ENCODE measurements around the gene WDR74. TPM values are rescaled to one million over a fixed set of nuclear protein-coding genes. Genes with fewer than 3 reads are reported as not detected.

Gene WDR74
- total and polyA plus RNA-seq, 4 donors, result 26.2 to 64.1 (median 42.0) TPM

DNA sequence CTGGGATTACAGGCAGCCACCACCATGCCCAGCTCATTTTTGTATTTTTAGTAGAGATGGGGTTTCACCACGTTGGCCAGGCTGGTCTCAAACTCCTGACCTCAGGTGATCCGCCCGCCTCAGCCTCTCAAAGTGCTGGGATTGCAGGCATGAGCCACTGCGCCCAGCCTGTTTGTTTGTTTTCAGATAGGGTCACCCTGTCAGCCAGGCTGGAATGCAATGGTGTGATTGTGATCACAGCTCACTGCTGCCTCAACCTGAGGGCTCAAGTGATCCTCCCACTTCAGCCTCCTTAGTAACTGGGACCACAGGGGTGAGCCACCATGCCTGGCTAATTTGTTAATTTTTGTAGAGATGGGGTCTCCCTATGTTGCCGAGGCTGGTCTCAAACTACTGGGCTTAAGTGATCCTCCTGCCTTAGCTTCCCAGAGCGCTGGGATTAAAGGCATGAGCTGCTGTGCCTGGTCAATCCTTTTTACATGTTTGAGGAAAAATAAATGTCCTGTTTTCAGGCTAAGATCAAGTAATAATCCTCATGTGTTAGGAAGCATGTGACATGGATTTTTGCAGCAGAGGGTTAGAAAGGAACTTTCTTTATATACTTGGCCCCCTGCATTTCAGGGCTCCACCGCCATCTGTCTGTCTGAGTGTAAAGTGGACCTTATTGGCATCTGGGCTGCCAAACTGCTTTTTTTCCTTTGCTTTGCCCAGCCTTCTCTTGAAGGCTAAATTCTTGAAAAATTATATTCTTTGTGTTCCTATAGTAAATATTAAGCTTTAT lies 36.5 kb upstream of the WDR74 start:
- Histone ChIP-seq H3K9me3 (ENCODE audit: control insufficient read depth in 4 of 4, insufficient read depth in 3 of 4, low read length in 3 of 4) (no peaks in the 10 kb centered on the region), H3K9ac (ENCODE audit: insufficient read depth in 1 of 2, low read length in 2 of 2) (no peak overlapping the region), H3K4me3 (no peak overlapping the region), H3K36me3 (ENCODE audit: control insufficient read depth in 4 of 4, insufficient read depth in 4 of 4, low read length in 4 of 4) (peaks cover 0 to 1% (median 0%) of the 10 kb centered on the region in 4 donors), H3K27me3 (ENCODE audit: control insufficient read depth in 3 of 3, insufficient read depth in 3 of 3, low read length in 2 of 3) (no peaks in the 10 kb centered on the region), H3K27ac (ENCODE audit: low read depth in 1 of 2, low read length in 1 of 2) (no peak overlapping the region), H3K4me1 (ENCODE audit: control insufficient read depth in 5 of 5, insufficient read depth in 5 of 5, low read length in 5 of 5) (peaks cover 4 to 13% (median 8%) of the 10 kb centered on the region in 5 donors)
- DNase-seq (no peak), ATAC-seq (ENCODE audit: insufficient read depth, low FRiP score) (no peak)
- 87 to 94% methylated on average over 7 of the region's 7 CpGs for WGBS, 2 donors
- TF ChIP-seq, protein P1, sequence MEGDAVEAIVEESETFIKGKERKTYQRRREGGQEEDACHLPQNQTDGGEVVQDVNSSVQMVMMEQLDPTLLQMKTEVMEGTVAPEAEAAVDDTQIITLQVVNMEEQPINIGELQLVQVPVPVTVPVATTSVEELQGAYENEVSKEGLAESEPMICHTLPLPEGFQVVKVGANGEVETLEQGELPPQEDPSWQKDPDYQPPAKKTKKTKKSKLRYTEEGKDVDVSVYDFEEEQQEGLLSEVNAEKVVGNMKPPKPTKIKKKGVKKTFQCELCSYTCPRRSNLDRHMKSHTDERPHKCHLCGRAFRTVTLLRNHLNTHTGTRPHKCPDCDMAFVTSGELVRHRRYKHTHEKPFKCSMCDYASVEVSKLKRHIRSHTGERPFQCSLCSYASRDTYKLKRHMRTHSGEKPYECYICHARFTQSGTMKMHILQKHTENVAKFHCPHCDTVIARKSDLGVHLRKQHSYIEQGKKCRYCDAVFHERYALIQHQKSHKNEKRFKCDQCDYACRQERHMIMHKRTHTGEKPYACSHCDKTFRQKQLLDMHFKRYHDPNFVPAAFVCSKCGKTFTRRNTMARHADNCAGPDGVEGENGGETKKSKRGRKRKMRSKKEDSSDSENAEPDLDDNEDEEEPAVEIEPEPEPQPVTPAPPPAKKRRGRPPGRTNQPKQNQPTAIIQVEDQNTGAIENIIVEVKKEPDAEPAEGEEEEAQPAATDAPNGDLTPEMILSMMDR (IDR thresholded peaks at IDR 0.05; ENCODE audit: control extremely low read depth, extremely low read depth), result no peak

DNA sequence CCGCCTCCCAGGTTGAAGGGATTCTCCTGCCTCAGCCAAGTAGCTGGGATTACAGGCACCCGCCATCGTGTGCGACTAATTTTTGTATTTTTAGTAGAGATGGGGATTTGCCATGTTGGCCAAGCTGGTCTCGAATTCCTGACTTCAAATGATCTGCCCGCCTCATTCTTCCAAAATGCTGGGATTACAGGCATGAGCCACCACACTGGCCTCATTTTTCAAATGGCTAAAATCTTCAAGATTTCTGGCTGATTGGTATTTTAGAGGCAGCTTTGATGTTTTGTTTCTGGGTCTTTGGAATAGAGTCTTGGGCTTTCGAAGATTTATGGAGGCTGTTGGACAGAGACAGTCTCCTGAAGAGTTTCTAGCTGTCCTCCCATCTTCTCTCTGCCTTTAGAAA lies 35.5 kb upstream of the WDR74 start:
- Histone ChIP-seq H3K9me3 (ENCODE audit: control insufficient read depth in 4 of 4, insufficient read depth in 3 of 4, low read length in 3 of 4) (no peaks in the 10 kb centered on the region), H3K27me3 (ENCODE audit: control insufficient read depth in 3 of 3, insufficient read depth in 3 of 3, low read length in 2 of 3) (no peaks in the 10 kb centered on the region), H3K4me3 (no peak overlapping the region), H3K27ac (ENCODE audit: low read depth in 1 of 2, low read length in 1 of 2) (no peak overlapping the region), H3K36me3 (ENCODE audit: control insufficient read depth in 4 of 4, insufficient read depth in 4 of 4, low read length in 4 of 4) (no peaks in the 10 kb centered on the region), H3K9ac (ENCODE audit: insufficient read depth in 1 of 2, low read length in 2 of 2) (no peak overlapping the region), H3K4me1 (ENCODE audit: control insufficient read depth in 5 of 5, insufficient read depth in 5 of 5, low read length in 5 of 5) (peaks cover 4 to 7% (median 6%) of the 10 kb centered on the region in 5 donors)
- 95 to 96% methylated on average over 7 of the region's 7 CpGs for WGBS, 2 donors
- no peak for ATAC-seq (ENCODE audit: insufficient read depth, low FRiP score)
- TF ChIP-seq, protein P1 (IDR thresholded peaks at IDR 0.05; ENCODE audit: control extremely low read depth, extremely low read depth), result no peak
- DNase-seq, result no peak

DNA sequence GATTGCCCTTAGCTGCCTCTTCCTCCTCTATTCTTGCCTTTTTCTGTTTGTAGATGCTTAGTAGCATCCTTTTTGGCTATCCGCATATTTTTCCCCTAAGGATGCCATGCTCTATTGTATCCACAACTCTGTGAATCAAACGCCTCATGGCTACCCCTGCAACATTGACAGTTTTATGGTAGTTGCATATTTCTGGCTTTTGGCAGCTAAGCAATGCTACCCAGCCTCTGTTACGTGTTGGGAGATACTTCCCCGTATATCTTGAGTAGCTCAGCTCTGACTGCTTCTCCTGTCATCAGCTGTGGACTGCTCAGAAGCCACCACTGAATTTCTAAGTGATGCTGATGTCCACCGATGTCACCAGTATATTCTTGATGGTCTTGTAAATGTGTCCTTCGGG lies 26.2 kb upstream of the WDR74 start:
- Histone ChIP-seq H3K4me3 (no peak overlapping the region), H3K27me3 (ENCODE audit: control insufficient read depth in 3 of 3, insufficient read depth in 3 of 3, low read length in 2 of 3) (no peaks in the 10 kb centered on the region), H3K36me3 (ENCODE audit: control insufficient read depth in 4 of 4, insufficient read depth in 4 of 4, low read length in 4 of 4) (no peaks in the 10 kb centered on the region), H3K27ac (ENCODE audit: low read depth in 1 of 2, low read length in 1 of 2) (no peak overlapping the region), H3K9me3 (ENCODE audit: control insufficient read depth in 4 of 4, insufficient read depth in 3 of 4, low read length in 3 of 4) (no peaks in the 10 kb centered on the region), H3K4me1 (ENCODE audit: control insufficient read depth in 5 of 5, insufficient read depth in 5 of 5, low read length in 5 of 5) (peaks cover 0 to 8% (median 0%) of the 10 kb centered on the region in 5 donors), H3K9ac (ENCODE audit: insufficient read depth in 1 of 2, low read length in 2 of 2) (peak overlapping the region in 1 of 2 donors; percentile 42)
- DNase-seq (no peak), ATAC-seq (ENCODE audit: insufficient read depth, low FRiP score) (no peak)
- TF ChIP-seq, protein P1 (IDR thresholded peaks at IDR 0.05; ENCODE audit: control extremely low read depth, extremely low read depth), result no peak
- 86 to 88% methylated on average over 6 of the region's 6 CpGs for WGBS, 2 donors

Data from lung (tissue), 12 donors.